ENCODE results near the gene CALU. TPM values are rescaled to one million over a fixed set of nuclear protein-coding genes. Genes with fewer than 3 reads are reported as not detected.

The CALU gene
- total RNA-seq, 4 donors from 2014 or later = 32.4 to 44.1 (median 36.7) TPM

DNA sequence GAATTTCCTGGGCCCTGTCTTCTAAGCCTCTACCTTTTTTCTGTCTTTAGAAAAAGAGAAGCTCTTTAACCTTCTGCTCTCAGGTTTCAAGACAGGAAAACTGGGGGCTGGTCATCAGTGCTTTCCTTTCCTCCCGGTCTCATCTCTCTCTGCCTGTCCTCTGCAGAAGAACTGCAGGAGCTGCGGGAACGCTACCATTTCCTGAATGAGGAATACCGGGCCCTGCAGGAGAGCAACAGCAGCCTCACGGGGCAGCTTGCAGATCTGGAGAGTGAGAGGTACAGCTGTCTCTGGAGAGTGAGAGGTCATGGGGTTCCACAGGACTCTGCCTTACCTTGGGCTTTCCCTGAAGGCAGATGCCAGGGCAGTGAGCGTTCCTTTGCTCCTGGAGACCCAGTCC, 65.3 kb downstream of the CALU start:
- Histone ChIP-seq H3K36me3 (peaks cover 6% of the 10 kb centered on the region), H3K4me1 (no peaks in the 10 kb centered on the region), H3K27ac (no peak overlapping the region), H3K9me3 (no peaks in the 10 kb centered on the region), H3K27me3 (no peaks in the 10 kb centered on the region), H3K4me3 (no peak overlapping the region)
- 89% methylated on average over 6 of the region's 6 CpGs for WGBS
- no peak for TF ChIP-seq POLR2AphosphoS5 (IDR thresholded peaks at IDR 0.05)
- no peak for DNase-seq (ENCODE audit: low spot score in 2 of 2)

DNA sequence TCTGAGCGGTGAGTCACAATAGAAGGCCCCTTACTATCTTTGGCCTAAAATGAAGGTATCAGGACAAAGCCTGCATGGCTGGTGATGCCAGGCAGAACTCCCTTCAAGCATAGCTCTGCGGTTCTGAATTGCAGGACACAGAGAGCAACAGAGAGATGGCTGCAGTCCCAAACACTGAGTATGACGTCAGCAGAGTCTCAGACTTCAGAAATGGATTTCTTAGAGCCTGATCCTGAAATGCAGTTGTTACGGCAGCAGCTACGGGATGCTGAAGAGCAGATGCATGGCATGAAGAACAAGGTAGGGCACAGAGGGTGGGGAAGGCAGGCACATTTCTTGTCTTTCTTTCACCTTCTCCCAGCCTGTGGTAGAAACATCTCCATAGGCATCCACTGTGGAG, 66.1 kb downstream of the CALU start:
- no peaks in the 10 kb centered on the region for H3K9me3 ChIP-seq
- no peak for DNase-seq (ENCODE audit: low spot score in 2 of 2)
- H3K27me3 ChIP-seq = no peaks in the 10 kb centered on the region
- peaks cover 6% of the 10 kb centered on the region for H3K36me3 ChIP-seq
- no peak overlapping the region for H3K4me3 ChIP-seq
- 91% methylated on average over 5 of the region's 5 CpGs for WGBS
- no peak overlapping the region for H3K27ac ChIP-seq
- no peaks in the 10 kb centered on the region for H3K4me1 ChIP-seq
- TF ChIP-seq, protein P1, sequence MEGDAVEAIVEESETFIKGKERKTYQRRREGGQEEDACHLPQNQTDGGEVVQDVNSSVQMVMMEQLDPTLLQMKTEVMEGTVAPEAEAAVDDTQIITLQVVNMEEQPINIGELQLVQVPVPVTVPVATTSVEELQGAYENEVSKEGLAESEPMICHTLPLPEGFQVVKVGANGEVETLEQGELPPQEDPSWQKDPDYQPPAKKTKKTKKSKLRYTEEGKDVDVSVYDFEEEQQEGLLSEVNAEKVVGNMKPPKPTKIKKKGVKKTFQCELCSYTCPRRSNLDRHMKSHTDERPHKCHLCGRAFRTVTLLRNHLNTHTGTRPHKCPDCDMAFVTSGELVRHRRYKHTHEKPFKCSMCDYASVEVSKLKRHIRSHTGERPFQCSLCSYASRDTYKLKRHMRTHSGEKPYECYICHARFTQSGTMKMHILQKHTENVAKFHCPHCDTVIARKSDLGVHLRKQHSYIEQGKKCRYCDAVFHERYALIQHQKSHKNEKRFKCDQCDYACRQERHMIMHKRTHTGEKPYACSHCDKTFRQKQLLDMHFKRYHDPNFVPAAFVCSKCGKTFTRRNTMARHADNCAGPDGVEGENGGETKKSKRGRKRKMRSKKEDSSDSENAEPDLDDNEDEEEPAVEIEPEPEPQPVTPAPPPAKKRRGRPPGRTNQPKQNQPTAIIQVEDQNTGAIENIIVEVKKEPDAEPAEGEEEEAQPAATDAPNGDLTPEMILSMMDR (IDR thresholded peaks at IDR 0.05) = no peak
- TF ChIP-seq POLR2A (IDR thresholded peaks at IDR 0.05) = no peak
- no peak for TF ChIP-seq POLR2AphosphoS5 (IDR thresholded peaks at IDR 0.05)
- no peak for TF ChIP-seq EP300 (IDR thresholded peaks at IDR 0.05)

DNA sequence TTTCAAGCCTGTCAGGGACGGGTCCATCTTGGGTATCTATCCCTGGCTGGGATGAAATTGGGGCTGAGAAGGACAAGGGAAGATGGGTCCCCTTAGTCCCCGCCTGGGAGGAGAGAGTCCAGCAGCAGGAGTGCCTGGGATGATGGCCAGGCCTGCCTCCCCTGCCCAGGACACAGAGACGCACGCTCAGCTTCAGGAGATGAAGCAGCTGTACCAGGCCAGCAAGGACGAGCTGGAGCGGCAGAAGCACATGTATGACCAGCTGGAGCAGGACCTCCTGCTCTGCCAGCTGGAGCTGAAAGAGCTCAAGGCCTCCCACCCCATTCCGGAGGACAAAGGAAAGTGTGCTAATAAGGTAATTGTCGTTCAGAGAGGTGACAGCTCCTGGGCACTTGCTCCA, 68.0 kb downstream of the CALU start:
- no peak for TF ChIP-seq POLR2A (IDR thresholded peaks at IDR 0.05)
- no peak for TF ChIP-seq EP300 (IDR thresholded peaks at IDR 0.05)
- TF ChIP-seq, protein P1 (IDR thresholded peaks at IDR 0.05) = no peak
- no peak for TF ChIP-seq POLR2AphosphoS5 (IDR thresholded peaks at IDR 0.05)
- DNase-seq (ENCODE audit: low spot score in 2 of 2) = no peak
- Histone ChIP-seq H3K27ac (no peak overlapping the region), H3K4me1 (no peaks in the 10 kb centered on the region), H3K36me3 (peaks cover 6% of the 10 kb centered on the region), H3K4me3 (no peak overlapping the region), H3K9me3 (no peaks in the 10 kb centered on the region), H3K27me3 (no peaks in the 10 kb centered on the region)
- 95% methylated on average over 6 of the region's 8 CpGs for WGBS

DNA sequence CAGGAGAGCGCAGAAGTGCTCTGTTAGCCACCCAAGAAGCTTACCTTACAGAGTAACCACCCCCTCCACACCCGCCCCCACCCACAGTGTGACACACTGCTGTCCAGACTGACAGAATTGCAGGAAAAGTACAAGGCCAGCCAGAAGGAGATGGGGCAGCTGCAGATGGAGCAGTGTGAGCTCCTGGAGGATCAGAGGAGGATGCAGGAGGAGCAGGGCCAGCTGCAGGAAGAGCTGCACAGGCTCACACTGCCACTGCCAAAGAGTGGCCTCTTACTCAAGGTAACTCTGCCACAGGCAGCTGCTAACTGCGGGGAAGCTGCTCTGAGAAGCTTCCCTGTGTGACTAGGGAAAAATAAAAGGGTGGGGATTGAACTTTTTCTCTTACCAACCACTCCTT, 70.2 kb downstream of the CALU start:
- Histone ChIP-seq H3K27ac (no peak overlapping the region), H3K4me3 (no peak overlapping the region), H3K27me3 (no peaks in the 10 kb centered on the region), H3K36me3 (peaks cover 6% of the 10 kb centered on the region), H3K9me3 (no peaks in the 10 kb centered on the region), H3K4me1 (no peaks in the 10 kb centered on the region)
- no peak for DNase-seq (ENCODE audit: low spot score in 2 of 2)
- TF ChIP-seq, protein P1 (IDR thresholded peaks at IDR 0.05) = no peak
- TF ChIP-seq EP300 (IDR thresholded peaks at IDR 0.05) = no peak
- TF ChIP-seq POLR2AphosphoS5 (IDR thresholded peaks at IDR 0.05) = no peak
- no peak for TF ChIP-seq POLR2A (IDR thresholded peaks at IDR 0.05)
- 86% methylated on average over 3 of the region's 3 CpGs for WGBS

DNA sequence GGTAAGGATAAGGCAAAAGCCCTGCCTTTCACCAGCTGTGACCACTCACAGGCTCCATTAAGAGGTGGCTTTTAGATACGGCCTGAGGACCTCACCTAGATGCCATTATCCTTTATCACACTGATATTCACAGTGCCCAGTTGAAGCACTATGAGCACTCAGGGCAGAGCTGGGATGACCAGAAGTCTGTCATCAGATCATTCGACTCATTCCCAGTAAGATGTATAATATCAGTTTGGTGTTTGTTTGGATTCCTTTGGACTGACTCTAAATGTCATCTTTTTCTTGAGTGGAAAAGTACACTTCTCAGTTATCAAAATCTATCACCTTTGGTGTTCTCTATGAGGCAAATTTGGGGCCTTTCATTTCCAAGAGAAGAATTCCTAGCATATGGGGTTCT, 71.3 kb downstream of the CALU start:
- Histone ChIP-seq H3K27ac (no peak overlapping the region), H3K4me3 (no peak overlapping the region), H3K36me3 (peaks cover 6% of the 10 kb centered on the region), H3K4me1 (no peaks in the 10 kb centered on the region), H3K27me3 (no peaks in the 10 kb centered on the region), H3K9me3 (no peaks in the 10 kb centered on the region)
- TF ChIP-seq POLR2A (IDR thresholded peaks at IDR 0.05) (no peak), EP300 (IDR thresholded peaks at IDR 0.05) (no peak), POLR2AphosphoS5 (IDR thresholded peaks at IDR 0.05) (no peak)
- TF ChIP-seq, protein P1 (IDR thresholded peaks at IDR 0.05) = no peak
- WGBS = 84% methylated on average over 2 of the region's 2 CpGs
- DNase-seq (ENCODE audit: low spot score in 2 of 2) = no peak

DNA sequence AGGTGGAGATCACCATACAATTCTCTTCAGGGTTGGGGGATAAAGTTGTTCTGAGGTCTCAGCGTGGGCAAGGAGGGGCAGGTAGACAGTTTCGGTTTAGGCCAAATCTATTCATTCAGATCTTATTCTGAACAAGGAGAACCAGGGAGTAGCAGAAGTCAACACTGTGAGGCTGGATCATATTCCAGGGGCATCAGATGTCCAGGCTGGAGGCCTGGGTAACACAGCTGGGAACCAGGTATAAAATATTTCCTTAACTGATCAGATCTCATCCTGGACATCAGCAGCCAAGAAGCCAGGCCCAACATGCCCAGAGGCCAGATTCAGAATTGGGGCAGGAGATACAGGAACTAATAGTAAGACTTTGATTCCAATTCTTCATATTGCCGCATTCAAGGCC, 71.8 kb downstream of the CALU start:
- no peak overlapping the region for H3K4me3 ChIP-seq
- H3K27me3 ChIP-seq = no peaks in the 10 kb centered on the region
- no peaks in the 10 kb centered on the region for H3K4me1 ChIP-seq
- TF ChIP-seq, protein P1 (IDR thresholded peaks at IDR 0.05) = no peak
- TF ChIP-seq EP300 (IDR thresholded peaks at IDR 0.05) (no peak), POLR2AphosphoS5 (IDR thresholded peaks at IDR 0.05) (no peak), POLR2A (IDR thresholded peaks at IDR 0.05) (no peak)
- no peak overlapping the region for H3K27ac ChIP-seq
- DNase-seq (ENCODE audit: low spot score in 2 of 2) = no peak
- no peaks in the 10 kb centered on the region for H3K9me3 ChIP-seq
- WGBS = 98% methylated on average over 3 of the region's 3 CpGs
- peaks cover 2% of the 10 kb centered on the region for H3K36me3 ChIP-seq

All from suprapubic skin (tissue), 4 donors.